H1 (cell line): ENCODE data around the gene SIX4. TPM values are rescaled to one million over a fixed set of nuclear protein-coding genes. Genes with fewer than 3 reads are reported as not detected.

ENCODE experiments used
- CTCF ChIA-PET: fragments of 300-600 bp; sonication (Branson Sonifier 250); formaldehyde crosslinking; loops from one replicate; lab custom pipeline; 2021; ENCODE audit not compliant: partially characterized antibody; lab: Charles Lee
- POLR2A ChIA-PET: fragments of 300-600 bp; sonication (Branson Sonifier 250); formaldehyde crosslinking; loops from one replicate; lab custom pipeline; 2021; ENCODE audit warnings: inconsistent platforms; ENCODE audit not compliant: partially characterized antibody; lab: Charles Lee
- DNase-seq, 2 experiments: peaks; one replicate each; pipeline versions ENCODE4 v3.0.0 to v3.0.0-alpha.2; 2010 to 2022; ENCODE audit warnings: low spot score in 2 of 2, low read depth in 1 of 2, mixed read lengths in 1 of 2
- FAIRE-seq: peaks from 2 replicates; lab custom pipeline; 2011; peaks lifted over from hg19 to GRCh38; lab: Jason Lieb, UNC
- H2AFZ ChIP-seq: 2 replicates; pipeline ENCODE4 v1.8.1; 2012; ENCODE audit warnings: low read length, inconsistent platforms
- H2AK5ac ChIP-seq: 2 replicates; pipeline ENCODE4 v1.6.1; 2013; ENCODE audit warnings: low read depth, low read length
- H2BK120ac ChIP-seq: replicated peaks from 2 replicates; pipeline ENCODE3; 2013; ENCODE audit warnings: low read depth, low read length, inconsistent platforms
- H2BK12ac ChIP-seq: 2 replicates; pipeline ENCODE4 v1.6.1; 2013; ENCODE audit warnings: low read depth, low read length
- H2BK15ac ChIP-seq: 2 replicates; pipeline ENCODE4 v1.6.1; 2013; ENCODE audit warnings: low read length
- H2BK20ac ChIP-seq: 2 replicates; pipeline ENCODE4 v1.6.1; 2013; ENCODE audit warnings: low read length
- H2BK5ac ChIP-seq: 2 replicates; pipeline ENCODE4 v1.6.1; 2013; ENCODE audit warnings: low read depth, low read length
- H3K14ac ChIP-seq: 2 replicates; pipeline ENCODE4 v1.6.1; 2013; ENCODE audit warnings: inconsistent platforms; ENCODE audit not compliant: insufficient read length
- H3K18ac ChIP-seq: 2 replicates; pipeline ENCODE4 v1.6.1; 2013; ENCODE audit warnings: low read length; ENCODE audit errors: extremely low read depth
- H3K23ac ChIP-seq: 2 replicates; pipeline ENCODE4 v1.6.1; 2013; ENCODE audit warnings: inconsistent platforms; ENCODE audit not compliant: insufficient read length
- H3K23me2 ChIP-seq: 2 replicates; pipeline ENCODE4 v1.6.1; 2013; ENCODE audit warnings: low read depth, low read length
- H3K27ac ChIP-seq: 2 replicates; pipeline ENCODE4 v1.6.1; 2011; ENCODE audit warnings: low read depth, low read length, inconsistent platforms
- H3K27me3 ChIP-seq, 4 experiments: replicated peaks in 1 of 4; 1 replicate in 1 of 4; 2 replicates in 3 of 4; pipeline versions ENCODE4 v1.6.1 to v1.8.1; 2011 to 2013; ENCODE audit warnings: low read length in 3 of 4, mild to moderate bottlenecking in 3 of 4, inconsistent platforms in 2 of 4, mixed read lengths in 2 of 4, moderate library complexity in 1 of 4; ENCODE audit not compliant: control insufficient read depth in 3 of 4, insufficient read depth in 3 of 4; ENCODE audit errors: extremely low read depth in 1 of 4
- H3K36me3 ChIP-seq, 4 experiments: 2 replicates each; pipeline versions ENCODE4 v1.6.1 to v1.8.1; 2011 to 2013; ENCODE audit warnings: mild to moderate bottlenecking in 4 of 4, low read length in 3 of 4, moderate library complexity in 2 of 4, control low read depth in 1 of 4, inconsistent platforms in 1 of 4; ENCODE audit not compliant: insufficient read depth in 4 of 4, control insufficient read depth in 2 of 4
- H3K4ac ChIP-seq: replicated peaks from 2 replicates; pipeline ENCODE3; 2013; ENCODE audit warnings: low read length, low read depth, mixed read lengths, inconsistent platforms; ENCODE audit not compliant: insufficient read length
- H3K4me1 ChIP-seq, 4 experiments: replicated peaks in 1 of 4; 1 replicate in 1 of 4; 2 replicates in 3 of 4; pipeline versions ENCODE4 v1.6.1 to v1.8.1; 2011 to 2013; ENCODE audit warnings: low read length in 3 of 4, inconsistent platforms in 2 of 4, mixed read lengths in 1 of 4; ENCODE audit not compliant: insufficient read depth in 4 of 4, control insufficient read depth in 3 of 4
- H3K4me2 ChIP-seq, 2 experiments: 2 replicates each; pipeline versions ENCODE4 v1.6.1 to v1.8.1; 2011 to 2013; ENCODE audit warnings: low read depth in 2 of 2, low read length in 2 of 2, control low read depth in 1 of 2, inconsistent platforms in 1 of 2, mild to moderate bottlenecking in 1 of 2; ENCODE audit not compliant: insufficient read depth in 1 of 2
- H3K4me3 ChIP-seq, 4 experiments: fragments of 200-600, 300-600 bp in 1 of 4; sonication (generic), shearing (Covaris generic), sonication (Bioruptor Twin) in 1 of 4; 2 replicates each; pipeline versions ENCODE4 v1.5.1 to v1.8.1; 2011 to 2016; ENCODE audit warnings: low read length in 4 of 4, low read depth in 3 of 4, control low read depth in 2 of 4, inconsistent platforms in 2 of 4, mild to moderate bottlenecking in 2 of 4, mixed read lengths in 1 of 4, moderate library complexity in 1 of 4; ENCODE audit not compliant: insufficient read depth in 2 of 4; ENCODE audit errors: extremely low read depth in 1 of 4
- H3K56ac ChIP-seq: replicated peaks from 2 replicates; pipeline ENCODE3; 2013; ENCODE audit warnings: low read depth, mild to moderate bottlenecking, mixed read lengths, low read length, inconsistent platforms; ENCODE audit not compliant: insufficient read length
- H3K79me1 ChIP-seq: 2 replicates; pipeline ENCODE4 v1.6.1; 2013; ENCODE audit warnings: low read depth, low read length, control low read depth
- H3K79me2 ChIP-seq, 2 experiments: 2 replicates each; pipeline versions ENCODE4 v1.6.1 to v1.8.1; 2012 to 2013; ENCODE audit warnings: low read length in 2 of 2, mild to moderate bottlenecking in 2 of 2, inconsistent platforms in 1 of 2; ENCODE audit not compliant: insufficient read depth in 2 of 2, control insufficient read depth in 1 of 2
- H3K9ac ChIP-seq, 4 experiments: replicated peaks in 1 of 4; 1 replicate in 1 of 4; 2 replicates in 3 of 4; pipeline versions ENCODE4 v1.6.1 to v1.8.1; 2011 to 2013; ENCODE audit warnings: low read depth in 3 of 4, low read length in 3 of 4, control low read depth in 2 of 4, mild to moderate bottlenecking in 2 of 4, moderate library complexity in 2 of 4, inconsistent platforms in 1 of 4; ENCODE audit errors: extremely low read depth in 1 of 4
- H3K9me3 ChIP-seq, 2 experiments: 2 replicates each; pipeline versions ENCODE4 v1.6.1 to v1.8.1; 2012 to 2013; ENCODE audit warnings: mild to moderate bottlenecking in 2 of 2, moderate library complexity in 2 of 2, control low read depth in 1 of 2, inconsistent platforms in 1 of 2, low read depth in 1 of 2, low read length in 1 of 2, mixed read lengths in 1 of 2; ENCODE audit not compliant: insufficient read depth in 2 of 2
- H4K20me1 ChIP-seq, 2 experiments: replicated peaks in 1 of 2; 2 replicates each; pipeline versions ENCODE3 to v1.8.1; 2011 to 2013; ENCODE audit warnings: inconsistent platforms in 2 of 2, low read length in 2 of 2, mild to moderate bottlenecking in 1 of 2; ENCODE audit not compliant: insufficient read depth in 2 of 2, control insufficient read depth in 1 of 2
- H4K5ac ChIP-seq: 2 replicates; pipeline ENCODE4 v1.6.1; 2013; ENCODE audit warnings: low read length, low read depth, mixed read lengths, inconsistent platforms; ENCODE audit not compliant: insufficient read length
- H4K8ac ChIP-seq: 2 replicates; pipeline ENCODE4 v1.8.0; 2013; ENCODE audit warnings: mild to moderate bottlenecking, moderate library complexity, low read length, inconsistent platforms; ENCODE audit not compliant: insufficient read depth; ENCODE audit errors: extremely low read depth
- H4K91ac ChIP-seq: replicated peaks from 2 replicates; pipeline ENCODE3; 2013; ENCODE audit warnings: low read length, mixed read lengths, inconsistent platforms; ENCODE audit not compliant: insufficient read length
- CHD1 ChIP-seq: IDR thresholded peaks from 2 replicates; pipeline ENCODE4 v1.6.1; 2012; ENCODE audit warnings: low read depth, low read length, improper control_type of control experiment
- GTF2F1 ChIP-seq: IDR thresholded peaks from 2 replicates; pipeline ENCODE4 v1.6.1; 2012; ENCODE audit warnings: low read depth, low read length, improper control_type of control experiment, borderline replicate concordance
- JUND ChIP-seq: IDR thresholded peaks from 2 replicates; pipeline ENCODE4 v1.6.1; 2011; ENCODE audit warnings: mild to moderate bottlenecking, improper control_type of control experiment, low read length
- SP2 ChIP-seq: IDR thresholded peaks from 2 replicates; pipeline ENCODE4 v1.6.1; 2012; ENCODE audit warnings: mild to moderate bottlenecking, low read length, inconsistent platforms
- TAF1 ChIP-seq: IDR thresholded peaks from 2 replicates; pipeline ENCODE4 v1.6.1; 2011; ENCODE audit warnings: mild to moderate bottlenecking, low read depth, low read length
- TCF12 ChIP-seq: IDR thresholded peaks from 2 replicates; pipeline ENCODE4 v1.6.1; 2011; ENCODE audit warnings: low read depth, mild to moderate bottlenecking, low read length
- USF2 ChIP-seq: IDR thresholded peaks from 2 replicates; pipeline ENCODE4 v1.6.1; 2011; ENCODE audit warnings: low read length, improper control_type of control experiment
- WGBS, 2 experiments: shearing (Covaris generic) in 1 of 2; methylation state at CpG; one replicate each; pipeline versions ENCODE4 v1.1.6 to v1.1.7; 2013 to 2015; ENCODE audit warnings: low lambda C conversion rate in 2 of 2, mixed read lengths in 2 of 2, inconsistent platforms in 1 of 2, low coverage in 1 of 2, missing lambda C conversion rate in 1 of 2; ENCODE audit not compliant: insufficient replicate concordance in 2 of 2, insufficient coverage in 1 of 2, insufficient read length in 1 of 2; ENCODE audit errors: extremely low coverage in 1 of 2, missing lambda C conversion rate in 1 of 2; 5-methylcytosine and 5-hydroxymethylcytosine counted together
- polyA plus RNA-seq, 7 experiments: library from polyadenylated mRNA; depleted of rRNA in 3 of 7; stranded (reverse) in 5 of 7; unstranded in 2 of 7; fragments of >200 nt in 5 of 7; fragments of 200-250 nt in 2 of 7; gene quantifications; 1 replicate in 5 of 7; 2 replicates in 1 of 7; 4 replicates in 1 of 7; pipeline versions ENCODE4 v1.2.1 to v1.2.3, GENCODE V29; 2011 to 2013; ENCODE audit warnings: missing spikeins in 2 of 7, mixed read lengths in 2 of 7
- total RNA-seq: library from RNA; stranded (reverse); fragmentation: NEBNext Ultra II Directional; extraction: Animal tissue kit (Norgen Biotek cat#: 25700); gene quantifications from 2 replicates; pipeline ENCODE4 v1.2.1, GENCODE V29; 2021
- TF ChIP-seq, protein P1 (sequence below): IDR thresholded peaks from 2 replicates; pipeline ENCODE4 v1.6.1; 2012; ENCODE audit warnings: low read length, inconsistent platforms

SIX4 gene
- total and polyA plus RNA-seq, 2 of the 8 experiments (the other 6 are each of a cell fraction or from before 2014, with no cell fraction given), result 9.0 to 38.9 TPM

- Histone ChIP-seq H3K4me2 (no peak overlapping the region), H3K27me3 (no peaks in the 10 kb centered on the region), H3K4me3 (no peak overlapping the region), H3K14ac (no peak overlapping the region), H3K18ac (no peak overlapping the region), H4K8ac (no peak overlapping the region), H2BK120ac (no peak overlapping the region), H3K4ac (no peak overlapping the region), H3K4me1 (no peaks in the 10 kb centered on the region; a peak in 3 of 7 replicates), H2BK15ac (no peak overlapping the region), H2AFZ (no peak overlapping the region), H2BK20ac (no peak overlapping the region), H3K27ac (no peak overlapping the region), H2AK5ac (no peak overlapping the region), H3K79me2 (peaks cover 7 to 32% of the 10 kb centered on the region in 2 experiments), H3K23ac (no peak overlapping the region), H2BK12ac (no peak overlapping the region), H3K56ac (no peak overlapping the region), H4K5ac (no peak overlapping the region), H4K91ac (no peak overlapping the region), H2BK5ac (no peak overlapping the region), H3K9ac (no peak overlapping the region), H4K20me1 (no peaks in the 10 kb centered on the region), H3K79me1 (no peaks in the 10 kb centered on the region), H3K9me3 (no peaks in the 10 kb centered on the region), H3K36me3 (no peaks in the 10 kb centered on the region), H3K23me2 (peaks cover 5% of the 10 kb centered on the region)
- 82% methylated on average over 4 of the region's 4 CpGs; no CpG with 5 or more reads in 1 of the 2 experiments for WGBS, 2 experiments
- ChIA-PET CTCF (interaction anchor here (1.0 to 1.8 kb wide), 3 partner anchors 10 to 76 kb away, joined by 3 to 4 read pairs (median 3); no protein-coding TSS in a partner anchor), POLR2A (interaction anchor here (1.2 to 3.7 kb wide), 2 partner anchors 9 to 10 kb away, joined by 3 to 21 read pairs; partner anchors contain the start of gene SIX4)
- FAIRE-seq (no peak), DNase-seq (no peak)
- TF ChIP-seq SP2 (no peak), JUND (no peak), TAF1 (no peak), USF2 (no peak), GTF2F1 (no peak), TCF12 (no peak), CHD1 (no peak)
- TF ChIP-seq, protein P1, sequence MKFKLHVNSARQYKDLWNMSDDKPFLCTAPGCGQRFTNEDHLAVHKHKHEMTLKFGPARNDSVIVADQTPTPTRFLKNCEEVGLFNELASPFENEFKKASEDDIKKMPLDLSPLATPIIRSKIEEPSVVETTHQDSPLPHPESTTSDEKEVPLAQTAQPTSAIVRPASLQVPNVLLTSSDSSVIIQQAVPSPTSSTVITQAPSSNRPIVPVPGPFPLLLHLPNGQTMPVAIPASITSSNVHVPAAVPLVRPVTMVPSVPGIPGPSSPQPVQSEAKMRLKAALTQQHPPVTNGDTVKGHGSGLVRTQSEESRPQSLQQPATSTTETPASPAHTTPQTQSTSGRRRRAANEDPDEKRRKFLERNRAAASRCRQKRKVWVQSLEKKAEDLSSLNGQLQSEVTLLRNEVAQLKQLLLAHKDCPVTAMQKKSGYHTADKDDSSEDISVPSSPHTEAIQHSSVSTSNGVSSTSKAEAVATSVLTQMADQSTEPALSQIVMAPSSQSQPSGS, result no peak
Observed at GRCh38 chr14:60732840-60733483, 8.8 kb upstream of the SIX4 start.
